SU-DHL-6 (cell line): Measurements from ENCODE around the gene PI4K2B.

Source experiments
- CTCF ChIP-seq: fragments of 200-600 bp; sonication (generic); IDR thresholded peaks from one replicate; pipeline ENCODE4 v1.5.1; 2017; ENCODE audit warnings: antibody characterized with exemption, mild to moderate bottlenecking, low read length, moderate library complexity; ENCODE audit not compliant: insufficient read depth, poor library complexity, severe bottlenecking
- EZH2phosphoT487 ChIP-seq: fragments of 200-600 bp; sonication (generic), shearing (Covaris generic); conservative IDR thresholded peaks from 2 replicates; pipeline ENCODE4 v1.6.1; 2018; ENCODE audit warnings: mild to moderate bottlenecking, antibody characterized with exemption, low read length, moderate library complexity, mixed read lengths

DNA sequence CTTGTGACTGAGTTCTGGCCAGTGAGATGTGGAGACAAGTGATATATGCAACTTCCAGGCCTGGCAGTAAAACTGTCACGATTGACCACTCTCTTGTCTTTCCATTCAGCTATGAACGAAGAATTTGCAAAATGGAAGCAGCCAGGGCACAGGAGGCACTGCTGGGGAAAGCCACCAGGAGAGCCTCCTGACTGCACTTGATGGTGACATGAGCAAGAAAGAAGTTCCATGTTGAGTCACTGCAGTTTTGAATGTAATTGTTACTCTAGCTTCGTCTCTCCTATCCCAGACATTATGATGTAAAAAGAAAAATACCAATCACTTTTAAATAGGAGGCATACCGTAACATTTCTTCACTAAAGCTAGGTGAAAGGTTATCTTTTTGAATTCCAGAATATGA lies 46.4 kb downstream of the PI4K2B start:
- TF ChIP-seq CTCF (no peak), EZH2phosphoT487 (no peak)
